EL (cell line): Measurements from ENCODE around the gene KCNIP1.
"Not testable (repeated sequence)": the region's sequence is repeated elsewhere in the genome, so short reads cannot be mapped to it uniquely, and the experiment has no call there.

Source experiments
- DNase-seq: peaks from one replicate; pipeline ENCODE4 v3.0.0-alpha.2; 2016

KCNIP1 gene

DNA sequence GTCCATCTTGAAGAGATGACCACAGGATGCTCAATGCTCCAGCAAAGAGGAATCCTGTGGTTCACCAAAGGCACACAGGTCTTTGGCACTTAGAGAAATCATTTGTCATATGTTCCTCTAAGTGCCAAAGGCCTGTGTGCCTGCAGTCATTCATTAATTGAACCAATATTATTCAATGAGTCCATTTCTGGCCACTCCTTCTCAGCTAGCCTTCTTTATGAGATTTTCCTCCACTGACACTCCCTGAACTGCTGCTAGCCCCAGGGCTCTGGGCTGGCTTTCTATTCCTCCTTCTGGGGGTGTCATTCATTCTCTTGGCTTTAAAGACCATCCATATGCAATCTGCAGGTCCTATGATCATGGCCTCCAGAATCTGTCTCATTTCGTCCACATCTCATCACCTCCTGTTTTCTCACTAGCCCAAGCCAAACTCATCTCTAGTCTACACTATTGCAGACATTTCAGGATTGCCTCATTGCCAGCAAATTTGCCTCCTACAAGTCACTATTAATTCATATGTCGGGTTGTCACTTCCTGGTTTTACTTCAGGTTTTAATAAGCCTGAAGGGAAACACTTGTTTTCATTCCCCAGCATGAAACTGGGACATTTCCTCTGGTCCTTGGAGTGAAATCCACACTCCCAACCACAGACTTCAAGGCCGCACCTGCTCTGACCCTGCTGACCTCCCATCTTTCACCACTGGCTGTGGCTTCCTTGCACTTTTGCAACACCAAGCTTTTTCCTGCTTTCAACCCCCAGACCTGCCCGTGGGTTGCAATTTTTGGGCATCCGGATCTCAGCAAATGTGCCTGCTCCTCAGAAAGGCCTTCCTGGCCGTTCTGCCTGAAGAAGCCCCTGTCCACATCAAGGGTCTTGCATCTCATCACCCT is 35.1 kb downstream of the KCNIP1 start:
- DNase-seq, result no peak

DNA sequence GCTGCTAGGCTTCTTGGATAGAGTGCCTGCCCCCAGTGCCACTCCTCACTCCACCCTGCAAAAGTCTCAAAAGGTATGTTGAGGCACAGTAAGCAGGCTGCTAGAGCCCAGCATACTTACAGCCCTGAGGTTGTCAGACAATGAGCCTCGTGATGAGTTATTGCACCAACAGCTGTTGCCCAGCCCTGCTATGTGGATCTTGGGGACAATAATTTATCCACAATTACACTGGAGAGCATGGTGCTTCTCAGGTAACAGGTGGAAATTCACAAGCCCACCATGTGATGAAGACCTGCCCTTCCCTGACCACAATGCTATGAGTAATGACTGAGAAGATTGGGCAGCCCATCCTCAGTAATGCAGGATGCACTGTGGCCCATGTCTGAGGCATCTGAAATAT is 36.5 kb downstream of the KCNIP1 start:
- no peak for DNase-seq

DNA sequence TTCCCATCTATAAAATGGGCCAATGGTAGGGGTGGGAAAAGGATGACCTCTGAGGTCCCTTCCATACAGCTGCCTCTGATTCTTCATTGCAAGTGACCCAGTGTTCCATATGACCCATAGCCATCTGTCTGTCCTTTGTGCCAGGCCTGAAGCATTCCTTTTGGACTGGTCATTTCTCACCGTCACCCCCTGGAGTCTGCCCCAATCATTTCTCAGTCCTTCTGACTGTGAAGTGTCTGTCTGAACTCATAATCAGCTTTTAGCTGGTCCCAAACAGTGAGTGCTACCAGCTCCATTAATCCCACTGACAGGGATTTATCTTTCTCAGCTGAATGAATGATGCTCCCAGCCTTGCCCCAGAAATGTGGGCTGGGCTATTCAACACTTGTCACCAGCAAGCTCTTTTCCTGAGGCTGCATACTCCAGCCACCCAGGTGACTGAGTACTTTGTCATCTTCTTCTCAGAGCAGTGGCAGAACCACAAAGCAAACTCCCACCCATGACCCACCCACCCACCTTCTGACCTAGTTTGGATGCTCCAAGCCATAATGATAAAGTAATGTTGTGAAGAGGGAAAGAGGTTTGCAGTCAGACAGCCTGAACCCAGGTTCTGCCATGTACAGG is 37.4 kb downstream of the KCNIP1 start:
- DNase-seq, result peak; percentile 24

DNA sequence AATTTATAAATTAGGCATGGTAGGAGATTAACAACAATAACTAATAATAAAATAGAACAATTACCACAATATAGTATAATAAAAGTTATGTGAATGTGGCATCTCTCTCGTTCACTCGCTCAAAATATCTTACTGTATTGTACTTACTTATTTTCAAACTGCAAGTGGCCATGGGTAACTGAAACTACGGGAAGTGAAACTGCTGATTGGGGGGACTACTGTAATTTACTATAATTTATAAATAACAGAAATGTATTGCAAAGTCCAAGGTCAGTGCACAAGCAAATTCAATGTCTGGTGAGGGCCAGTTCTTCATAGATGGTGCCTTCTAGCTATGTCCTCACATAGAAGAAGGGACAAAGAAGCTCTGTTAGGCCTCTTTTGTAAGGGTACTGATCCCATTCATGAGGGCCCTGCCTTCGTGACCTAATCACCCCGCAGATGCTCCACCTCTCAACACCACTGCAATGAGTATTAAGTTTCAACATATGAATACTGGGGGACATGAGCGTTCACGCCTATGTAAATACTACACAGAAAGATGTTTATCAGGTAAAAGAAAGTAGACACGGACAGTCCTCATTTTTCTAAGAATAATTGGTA is 39.0 kb downstream of the KCNIP1 start:
- no peak for DNase-seq

DNA sequence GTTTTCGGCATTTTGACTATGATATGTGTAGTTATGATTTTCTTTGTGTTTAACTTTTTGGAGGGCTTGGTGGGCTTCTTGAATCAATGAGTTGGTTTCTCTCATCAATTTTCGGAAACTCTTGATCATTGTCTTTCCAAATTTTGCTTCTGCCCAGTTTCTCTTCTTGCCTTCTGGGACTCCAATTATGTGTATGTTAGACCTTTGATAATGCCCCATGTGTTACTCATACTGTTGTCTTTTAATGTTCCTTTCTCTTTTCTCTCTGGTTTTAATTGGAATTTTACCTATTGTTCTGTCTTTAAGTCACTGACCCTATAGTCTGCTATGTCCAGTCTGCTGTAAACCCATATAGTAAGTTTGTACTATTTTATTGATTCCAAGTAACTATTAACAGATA is 41.5 kb downstream of the KCNIP1 start:
- no peak for DNase-seq

DNA sequence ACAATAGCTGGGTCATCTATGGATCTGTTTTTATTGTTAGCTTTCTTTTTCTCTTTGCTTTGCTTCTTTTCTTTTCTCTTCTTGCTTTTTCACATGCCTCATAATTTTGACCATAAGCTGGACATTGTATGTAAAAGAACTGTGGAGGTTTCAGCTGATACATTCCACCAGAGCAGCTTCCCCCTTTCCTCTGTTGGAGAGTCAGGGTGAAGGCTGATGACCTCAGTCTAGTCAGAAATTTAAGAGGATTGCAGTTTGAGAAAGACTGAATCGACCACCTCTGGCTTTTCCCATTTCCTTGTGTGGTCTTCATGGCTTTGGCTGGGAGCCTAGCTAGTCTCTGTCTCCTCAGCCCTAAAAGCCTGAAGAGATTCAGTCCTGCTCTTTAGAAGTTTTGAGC is 42.0 kb downstream of the KCNIP1 start:
- DNase-seq, result no peak

DNA sequence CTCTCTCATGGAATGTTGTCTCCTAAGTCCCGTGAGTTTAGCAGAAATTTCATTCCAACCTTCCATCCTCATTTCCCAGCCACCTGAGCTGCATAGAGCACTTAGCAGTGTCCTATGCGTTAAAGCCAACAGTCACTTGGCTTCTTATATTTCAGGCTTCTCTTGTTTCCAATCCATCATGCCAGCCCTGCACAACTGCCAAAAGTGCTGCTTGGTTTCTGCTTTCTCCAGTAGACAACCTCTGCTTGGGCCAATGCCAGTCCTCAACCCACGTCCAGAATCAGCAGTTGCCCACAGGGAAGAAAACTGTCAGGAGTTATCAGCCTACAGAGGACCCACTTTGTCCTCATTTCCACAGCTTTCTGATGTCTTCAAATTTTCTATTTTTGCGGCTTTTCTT is 42.5 kb downstream of the KCNIP1 start:
- no peak for DNase-seq

DNA sequence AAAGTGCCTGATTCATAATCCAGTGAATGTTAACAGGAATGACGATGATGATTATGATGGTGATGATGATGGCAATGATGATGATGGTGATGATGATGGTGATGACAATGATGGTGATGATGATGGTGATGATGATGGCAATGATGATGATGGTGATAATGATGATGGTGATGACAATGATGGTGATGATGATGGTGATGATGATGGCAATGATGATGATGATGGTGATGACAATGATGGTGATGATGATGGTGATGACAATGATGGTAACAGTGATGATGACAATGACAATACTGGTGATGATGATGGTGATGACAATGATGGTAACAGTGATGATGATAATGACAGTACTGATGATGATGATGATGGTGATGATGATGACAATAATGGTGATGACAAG is 46.6 kb downstream of the KCNIP1 start:
- DNase-seq, result not testable (repeated sequence)

DNA sequence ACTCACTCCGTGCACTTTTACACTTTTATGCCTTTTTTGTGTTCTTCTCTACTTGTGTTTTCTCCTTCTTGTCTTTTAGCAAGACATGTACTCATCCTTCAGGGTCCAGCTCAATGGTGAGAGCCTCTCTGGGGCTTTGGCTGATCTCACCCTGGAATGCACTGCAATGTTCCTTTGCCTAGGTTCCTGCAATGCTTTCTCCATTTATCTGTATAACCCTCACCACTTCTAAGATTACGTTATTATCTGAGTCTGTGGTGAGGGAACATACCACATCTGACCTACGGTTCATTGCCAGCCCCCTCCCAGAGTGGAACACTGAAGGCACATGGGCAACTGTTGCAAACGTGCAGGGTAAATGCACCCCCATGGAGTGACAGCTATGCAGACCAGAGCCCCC is 47.3 kb downstream of the KCNIP1 start:
- DNase-seq, result no peak

DNA sequence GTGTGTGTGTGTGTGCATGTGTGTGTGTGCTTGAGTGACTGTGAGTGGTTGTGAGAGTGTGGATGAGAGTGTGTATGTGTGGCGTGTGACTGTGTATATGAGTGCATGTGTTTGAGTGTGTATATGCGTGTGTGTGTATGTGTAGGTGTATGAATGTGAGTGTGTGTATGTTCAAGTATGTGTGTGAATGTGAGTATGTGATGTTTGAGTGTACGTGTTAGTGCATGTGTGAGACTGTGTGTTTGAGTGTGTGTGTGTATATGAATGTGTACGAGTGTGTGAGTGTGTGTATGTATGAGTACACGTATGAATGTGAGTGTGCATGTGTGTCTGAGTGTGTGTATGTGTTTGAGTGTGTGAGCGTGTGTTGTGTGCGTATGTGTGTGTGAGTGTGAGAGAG is 47.8 kb downstream of the KCNIP1 start:
- no peak for DNase-seq

DNA sequence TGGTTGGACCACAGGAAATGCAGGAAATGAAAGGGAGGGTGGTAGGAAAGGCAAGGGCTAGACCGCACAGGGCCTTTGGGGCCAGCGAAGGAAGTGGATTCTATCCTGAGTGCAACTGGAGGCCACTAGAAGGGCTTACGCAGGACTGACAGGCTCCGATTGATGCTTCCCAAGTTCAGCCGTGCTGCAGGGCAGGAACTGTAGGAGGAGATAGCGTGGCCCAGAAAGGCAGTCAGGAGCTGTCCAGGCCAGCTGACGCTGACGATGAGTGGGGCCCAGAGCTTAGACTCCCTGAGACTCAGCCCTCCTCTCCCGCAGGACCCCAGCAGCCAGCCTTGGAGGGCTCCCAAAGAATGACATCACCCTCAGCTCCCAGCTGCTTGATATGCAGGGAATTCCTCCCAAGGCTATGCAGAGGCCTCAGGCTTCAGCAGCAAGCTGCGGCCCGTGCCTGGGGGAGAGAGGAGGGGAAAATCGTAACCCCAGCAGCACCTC is 48.8 kb downstream of the KCNIP1 start:
- peak; percentile 91 for DNase-seq

DNA sequence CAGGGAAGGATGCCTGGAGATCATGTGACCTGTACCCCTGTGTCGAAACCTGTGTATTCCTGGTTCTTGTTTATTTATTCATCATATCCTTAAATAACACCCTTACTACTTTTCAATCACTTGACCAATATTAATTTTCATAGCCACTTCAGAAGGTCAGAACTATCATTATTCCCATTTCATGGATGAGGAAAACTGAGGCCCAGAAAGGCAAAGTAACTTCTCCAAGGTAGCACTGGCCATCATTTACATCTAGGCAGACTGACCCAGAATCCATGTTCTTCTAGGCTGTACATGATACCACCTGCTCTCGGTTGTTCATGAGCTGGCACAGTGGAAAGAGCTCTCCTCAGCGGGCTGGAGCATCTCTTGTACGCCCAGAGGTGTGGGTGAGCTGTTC is 49.4 kb downstream of the KCNIP1 start:
- DNase-seq, result no peak

DNA sequence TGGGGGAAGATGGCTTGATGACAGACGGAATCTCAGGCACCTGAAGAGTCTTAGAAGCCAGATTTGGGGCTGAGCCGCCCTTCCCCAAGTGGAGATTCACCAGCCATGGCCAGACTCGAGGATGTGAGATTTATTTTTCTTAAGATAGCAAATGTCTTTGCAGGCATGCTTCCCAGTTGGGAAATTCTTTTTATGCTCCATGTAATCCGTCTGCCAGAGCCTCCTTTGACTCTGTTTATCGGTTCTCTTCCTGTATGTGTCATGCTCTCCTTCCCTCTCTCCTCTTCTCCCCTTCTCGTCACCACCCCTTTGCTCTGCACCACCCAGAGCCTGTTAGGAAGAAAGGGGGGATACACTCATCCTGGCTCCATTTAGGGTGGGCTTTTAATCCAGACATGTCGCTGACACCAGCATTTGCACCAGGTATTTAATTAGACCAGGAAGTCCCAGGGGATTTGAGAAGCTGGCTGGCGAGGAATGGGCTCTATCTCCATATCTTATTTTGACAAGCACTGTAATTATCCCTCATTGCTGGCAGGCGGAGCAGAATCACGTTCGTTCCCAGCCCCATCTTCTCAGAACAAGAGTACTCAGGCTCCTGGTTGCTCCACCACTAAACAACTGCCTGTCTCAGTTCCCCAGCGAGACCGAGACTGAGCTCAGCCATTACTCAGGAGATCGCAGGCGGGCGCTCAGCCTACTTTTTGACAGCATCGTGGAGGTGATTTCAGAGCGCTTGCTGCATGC is 50.9 kb downstream of the KCNIP1 start:
- DNase-seq, result peak; percentile 8

DNA sequence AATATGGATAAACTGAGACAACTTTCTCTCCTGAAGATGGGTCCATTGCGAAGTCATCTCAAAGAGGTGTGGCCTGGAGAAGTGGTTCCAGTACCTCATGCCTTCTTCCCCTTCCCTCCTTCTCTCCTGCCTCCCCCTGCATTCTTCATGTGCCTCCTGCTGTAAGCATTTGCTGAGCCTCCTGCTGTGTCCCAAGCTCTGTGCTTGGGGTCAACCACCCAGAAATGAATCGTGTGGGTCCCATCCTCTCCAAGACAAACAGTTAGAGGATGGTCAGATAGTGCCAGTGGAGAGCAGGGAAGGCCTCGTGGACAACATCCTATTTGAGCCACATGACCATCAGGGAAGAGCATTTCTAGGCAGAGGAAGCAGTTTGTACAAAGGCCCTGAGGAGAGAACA is 53.5 kb downstream of the KCNIP1 start:
- no peak for DNase-seq

DNA sequence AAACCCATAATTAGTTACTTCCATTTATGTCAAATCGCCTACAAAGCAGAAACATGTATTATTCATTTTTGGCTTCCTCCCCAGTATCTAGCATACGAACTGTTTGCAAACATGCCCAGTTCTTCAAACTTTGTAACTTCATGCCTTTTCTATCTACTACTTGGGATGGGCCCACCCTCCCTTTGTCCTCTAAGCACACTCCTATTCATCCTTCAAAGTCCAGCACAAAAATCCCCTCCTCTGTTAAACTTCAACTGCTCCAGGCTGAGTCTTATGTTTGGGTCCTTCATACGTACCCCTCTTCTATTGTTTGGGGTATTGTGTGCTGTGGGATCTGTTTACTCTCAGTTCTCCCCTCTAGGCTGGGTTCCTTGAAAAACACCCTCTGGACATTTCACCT is 55.5 kb downstream of the KCNIP1 start:
- DNase-seq, result no peak

DNA sequence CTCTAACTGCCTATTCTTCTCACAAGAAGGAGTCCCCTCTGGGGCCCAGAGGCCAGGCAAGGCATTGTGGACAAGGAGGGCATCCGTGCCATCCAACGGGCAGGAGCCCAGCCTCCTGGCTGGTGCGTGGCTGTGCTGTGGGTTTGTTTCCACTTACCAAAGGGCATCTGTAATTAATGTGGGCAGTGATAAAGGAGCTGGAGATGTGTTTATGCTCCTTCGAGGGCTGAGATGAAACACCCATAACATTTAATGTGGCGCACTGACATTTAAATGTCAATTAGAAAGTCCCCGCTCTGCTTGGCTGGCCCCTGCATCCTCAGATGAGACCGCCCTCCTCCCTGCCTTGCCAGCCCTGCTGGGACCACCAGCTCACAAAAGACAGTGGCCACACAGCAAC is 57.1 kb downstream of the KCNIP1 start:
- no peak for DNase-seq

DNA sequence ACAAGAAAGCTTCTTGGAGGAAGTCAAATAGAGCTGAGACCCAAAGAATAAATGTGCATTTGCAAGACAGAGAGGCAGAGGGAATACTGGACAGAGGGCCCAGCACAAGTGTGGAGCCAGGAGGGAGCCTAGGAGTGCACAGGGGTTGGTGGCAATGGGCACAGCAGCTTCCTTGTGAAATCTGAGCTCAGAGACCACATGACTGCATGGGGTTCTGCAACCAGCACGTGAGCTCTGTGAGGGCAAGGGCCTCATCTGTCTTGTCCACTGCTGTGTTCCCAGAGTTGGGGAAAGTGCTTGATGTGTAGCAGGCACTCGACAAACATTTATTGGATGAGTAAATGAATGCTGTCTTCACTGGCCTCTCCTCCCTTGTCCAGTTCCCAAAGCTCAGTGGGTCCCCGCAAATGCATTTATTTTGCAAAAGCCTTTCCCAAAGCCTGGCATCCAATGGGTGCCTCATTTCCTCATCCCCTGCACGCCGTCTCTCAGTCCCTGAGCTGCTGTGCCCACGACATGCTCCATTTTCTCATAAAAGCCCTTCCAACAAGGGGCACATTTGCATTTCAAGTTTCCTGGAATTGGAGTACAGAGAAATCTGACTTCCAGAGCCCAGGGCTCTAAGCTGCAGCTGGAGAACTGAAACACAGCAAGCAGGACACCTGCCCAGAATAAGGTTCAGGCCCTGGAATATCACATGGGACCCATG is 58.5 kb downstream of the KCNIP1 start:
- no peak for DNase-seq

DNA sequence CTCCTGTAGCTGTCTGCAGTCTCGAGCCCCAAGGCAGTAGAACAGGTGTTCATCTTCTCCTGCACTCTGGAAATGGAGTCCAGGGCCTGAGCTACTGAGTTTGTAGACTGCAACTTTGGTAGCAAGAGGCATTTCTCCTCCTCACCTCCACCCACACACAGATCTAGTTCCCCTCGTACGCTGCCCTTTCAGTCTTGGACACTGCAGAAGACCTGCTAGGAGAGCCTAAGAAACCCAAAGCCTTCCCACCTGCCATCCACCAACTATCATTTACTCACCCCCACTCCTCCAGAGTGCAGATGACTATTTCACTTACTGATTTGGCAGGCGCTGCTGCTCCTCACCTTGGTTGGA is 59.0 kb downstream of the KCNIP1 start:
- no peak for DNase-seq

DNA sequence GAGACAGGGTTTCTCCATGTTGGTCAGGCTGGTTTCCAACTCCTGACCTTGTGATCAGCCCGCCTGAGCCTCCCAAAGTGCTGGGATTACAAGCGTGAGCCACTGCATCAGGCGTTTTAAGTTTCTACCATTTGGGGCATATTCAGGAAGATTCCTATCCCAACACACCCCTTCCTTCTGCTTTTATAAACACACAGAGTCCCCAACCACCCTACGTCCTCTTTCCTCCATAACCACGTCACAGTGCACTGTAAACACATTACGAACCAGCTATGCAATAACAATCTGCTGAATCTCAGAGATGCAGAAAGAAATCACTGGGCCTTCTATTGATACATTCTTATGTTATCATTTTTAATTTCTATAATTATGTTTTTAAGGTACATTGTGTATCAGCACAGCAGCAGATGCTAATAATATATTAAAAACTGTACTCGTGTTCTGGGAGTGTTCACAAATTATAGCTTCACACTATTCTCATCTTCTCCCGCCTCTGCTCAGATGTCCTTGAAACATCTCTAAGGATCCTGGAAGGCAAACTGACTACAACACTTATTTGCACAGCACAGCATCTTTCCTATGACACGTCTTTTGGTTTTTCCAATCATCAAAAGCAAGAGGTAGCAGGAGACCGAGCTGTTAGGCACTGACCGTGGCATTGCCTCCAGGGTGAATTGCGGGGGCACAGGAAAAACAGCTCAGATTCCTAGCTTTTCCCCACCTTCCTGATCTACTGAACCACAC is 60.2 kb downstream of the KCNIP1 start:
- no peak for DNase-seq

DNA sequence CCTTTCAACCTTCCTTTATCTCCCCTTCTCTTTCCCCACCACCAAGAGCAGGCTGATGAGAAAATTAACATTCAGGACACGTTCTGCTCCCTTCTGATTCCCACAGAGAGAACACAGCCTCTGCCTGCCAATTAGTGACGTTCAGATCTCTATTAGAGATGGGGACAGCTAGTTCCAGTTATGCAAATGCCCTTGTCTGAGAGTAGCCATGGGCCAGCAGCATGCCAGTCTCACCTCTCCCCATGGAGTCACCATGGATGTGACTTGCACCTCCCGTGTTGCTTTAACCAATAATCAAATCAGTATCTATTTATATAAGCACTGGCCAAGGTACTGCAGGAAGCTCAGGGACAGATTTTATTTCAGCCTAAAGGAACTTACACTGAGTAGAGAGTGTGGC is 61.3 kb downstream of the KCNIP1 start:
- DNase-seq, result no peak

DNA sequence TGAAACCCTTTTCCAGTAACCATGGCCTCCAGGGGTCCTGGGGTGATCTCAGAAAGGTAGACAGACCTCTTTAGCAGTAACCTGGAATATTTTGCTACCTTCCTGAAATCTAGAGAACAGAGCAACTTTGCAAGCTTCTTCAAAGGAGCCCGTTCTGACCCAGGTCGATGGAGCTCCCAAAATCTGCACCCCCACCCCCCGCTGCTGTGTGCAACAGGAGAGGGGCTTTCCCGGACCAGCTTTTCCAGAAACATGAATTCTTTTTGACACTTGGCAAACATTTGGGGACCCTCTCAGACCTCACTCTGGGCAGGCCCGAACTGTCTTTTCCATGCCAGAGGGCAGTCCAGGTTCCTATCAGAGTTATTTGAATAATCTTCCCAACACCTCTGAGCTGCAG is 65.3 kb downstream of the KCNIP1 start:
- no peak for DNase-seq

DNA sequence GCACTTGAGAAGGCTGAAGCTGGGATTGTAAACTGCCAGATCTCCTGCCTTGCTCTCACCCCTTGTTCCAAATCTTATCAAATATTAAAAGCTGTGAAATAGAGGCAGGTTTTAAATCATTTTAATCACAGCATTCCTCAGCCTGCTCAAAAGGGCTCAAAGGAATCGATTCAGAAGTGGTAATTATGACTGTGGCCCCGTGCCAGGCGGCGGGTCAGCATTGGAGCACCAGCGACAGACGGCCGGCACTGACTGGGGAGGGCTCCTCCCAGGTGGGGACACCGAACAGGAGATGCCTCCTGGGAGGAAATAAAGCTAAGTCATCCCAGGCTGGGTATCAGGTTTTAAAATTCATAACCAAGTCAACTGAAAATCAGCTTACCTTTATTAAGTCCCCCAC is 66.7 kb downstream of the KCNIP1 start:
- DNase-seq, result no peak
